SK-N-SH treated with all-trans-retinoic acid at 6 μM for 48 hours (cell line): Measurements from ENCODE around the gene PDLIM7.

ENCODE experiments used
- TOX ChIP-seq: fragments of 250-450 bp; sonication (Bioruptor Pico); IDR thresholded peaks from 2 replicates; pipeline ENCODE4 v1.8.0; 2021; ENCODE audit warnings: mild to moderate bottlenecking, moderate library complexity, borderline replicate concordance
- ZFP30 ChIP-seq: fragments of 450-650 bp; formaldehyde crosslinking; IDR thresholded peaks from 2 replicates; pipeline ENCODE4 v1.5.0; 2022; ENCODE audit warnings: mild to moderate bottlenecking, moderate library complexity

DNA sequence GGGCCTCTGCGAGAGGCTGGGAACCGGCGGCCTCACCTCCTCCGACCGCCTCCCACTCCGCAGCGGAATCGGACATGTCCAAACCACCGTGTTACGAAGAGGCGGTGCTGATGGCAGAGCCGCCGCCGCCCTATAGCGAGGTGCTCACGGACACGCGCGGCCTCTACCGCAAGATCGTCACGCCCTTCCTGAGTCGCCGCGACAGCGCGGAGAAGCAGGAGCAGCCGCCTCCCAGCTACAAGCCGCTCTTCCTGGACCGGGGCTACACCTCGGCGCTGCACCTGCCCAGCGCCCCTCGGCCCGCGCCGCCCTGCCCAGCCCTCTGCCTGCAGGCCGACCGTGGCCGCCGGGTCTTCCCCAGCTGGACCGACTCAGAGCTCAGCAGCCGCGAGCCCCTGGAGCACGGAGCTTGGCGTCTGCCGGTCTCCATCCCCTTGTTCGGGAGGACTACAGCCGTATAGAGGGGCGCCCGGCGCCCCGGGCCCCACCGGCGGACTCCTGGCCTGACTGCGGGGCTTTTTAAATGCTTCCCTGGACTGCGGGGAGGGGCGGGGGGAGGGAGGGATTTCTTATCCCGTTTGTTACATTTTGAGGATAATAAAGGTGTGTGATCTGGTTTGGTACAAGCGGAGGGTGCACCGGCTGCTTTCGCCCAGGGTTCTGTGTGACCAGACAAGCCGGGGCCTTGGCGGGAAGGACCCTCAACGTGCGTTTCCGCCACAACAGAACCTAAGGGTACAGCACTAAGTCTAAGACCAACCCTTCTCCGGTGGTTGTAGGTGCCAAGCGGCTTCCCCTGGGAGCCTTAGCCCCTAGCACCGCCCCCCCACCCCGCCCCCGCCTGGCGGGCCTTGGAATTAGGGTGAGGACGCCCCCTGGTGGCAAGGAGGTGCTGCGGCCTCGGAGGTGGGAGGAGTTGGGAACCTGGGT, 41.5 kb downstream of the PDLIM7 start:
- TF ChIP-seq ZFP30 (CRISPR knock-in tag): no peak
- no peak for TF ChIP-seq TOX (CRISPR knock-in tag)
